Renal cortex interstitium (tissue), 15 donors: ENCODE data around the gene OR4E2. TPM values are rescaled to one million over a fixed set of nuclear protein-coding genes. Genes with fewer than 3 reads are reported as not detected.
"Not testable (repeated sequence)": the region's sequence is repeated elsewhere in the genome, so short reads cannot be mapped to it uniquely, and the experiment has no call there.

Experiments
- DNase-seq, 11 donors: peaks; one replicate each; pipeline ENCODE4 v3.0.0-alpha.2; 2013; ENCODE audit warnings: low read depth in 9 of 11, low spot score in 4 of 11; ENCODE audit errors: extremely low read depth in 1 of 11
- long read RNA-seq, 16 experiments: transcript quantifications; one replicate each; lab custom pipeline, GENCODE V29; 2026
- polyA plus RNA-seq, 3 donors: library from polyadenylated mRNA; unstranded; fragments of 120-200 nt; gene quantifications; one replicate each; pipeline ENCODE4 v1.2.1, GENCODE V29; 2013; ENCODE audit not compliant: insufficient read length in 3 of 3

Gene OR4E2, protein sequence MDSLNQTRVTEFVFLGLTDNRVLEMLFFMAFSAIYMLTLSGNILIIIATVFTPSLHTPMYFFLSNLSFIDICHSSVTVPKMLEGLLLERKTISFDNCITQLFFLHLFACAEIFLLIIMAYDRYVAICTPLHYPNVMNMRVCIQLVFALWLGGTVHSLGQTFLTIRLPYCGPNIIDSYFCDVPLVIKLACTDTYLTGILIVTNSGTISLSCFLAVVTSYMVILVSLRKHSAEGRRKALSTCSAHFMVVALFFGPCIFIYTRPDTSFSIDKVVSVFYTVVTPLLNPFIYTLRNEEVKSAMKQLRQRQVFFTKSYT
- polyA plus RNA-seq, result under 1 TPM in 1 of 3 donors, not detected in 2; 0.08 TPM
- long read RNA-seq, donor 1, result 0 reads
- long read RNA-seq, donor 2, result 0 reads
- long read RNA-seq, donor 3, result 0 reads
- long read RNA-seq, donor 4, result 0 reads
- long read RNA-seq, donor 5, result 0 reads
- long read RNA-seq, donor 6, result 0 reads
- long read RNA-seq, donor 7, result 0 reads
- long read RNA-seq, donor 8, result 0 reads
- long read RNA-seq, donor 9, result 0 reads
- long read RNA-seq, donor 10, result 0 reads
- long read RNA-seq, donor 11, result 0 reads
- long read RNA-seq, donor 12, result 0 reads
- long read RNA-seq, donor 13, result 0 reads
- long read RNA-seq, donor 14, result 0 reads
- long read RNA-seq, donor 15, result 0 reads
- long read RNA-seq, donor 16, result 0 reads

DNA sequence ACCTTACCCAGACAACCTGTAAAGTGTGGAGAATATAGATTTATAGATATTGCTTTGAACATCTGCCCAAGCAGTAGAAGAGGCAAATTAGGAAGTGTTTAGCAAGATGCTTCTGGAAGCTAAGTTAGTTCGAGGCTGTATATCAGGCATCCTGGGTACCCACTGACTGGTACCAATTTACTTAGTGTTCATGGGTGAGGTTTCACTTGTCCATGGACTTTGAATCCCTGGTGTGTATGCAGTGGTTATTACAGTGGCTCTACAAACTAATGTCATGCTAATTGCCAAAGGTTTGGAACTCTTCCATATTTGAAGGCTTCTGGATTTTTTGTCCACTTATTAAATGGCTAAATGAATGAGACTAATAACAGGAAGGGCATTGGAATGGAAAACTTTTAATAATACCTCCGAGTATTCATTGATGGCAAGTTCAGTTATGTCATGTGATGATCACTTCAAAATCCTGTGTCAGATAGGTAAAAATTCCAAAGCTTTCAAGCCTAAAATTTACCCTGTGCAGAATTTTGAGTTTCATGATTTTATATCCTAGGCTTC is at the start of gene OR4E2:
Gene OR4E2 (plus strand): TSS at position 505 of the 555 bp plus-strand sequence. CDS start 11,248 bp downstream, outside the sequence.
- no peak for DNase-seq

DNA sequence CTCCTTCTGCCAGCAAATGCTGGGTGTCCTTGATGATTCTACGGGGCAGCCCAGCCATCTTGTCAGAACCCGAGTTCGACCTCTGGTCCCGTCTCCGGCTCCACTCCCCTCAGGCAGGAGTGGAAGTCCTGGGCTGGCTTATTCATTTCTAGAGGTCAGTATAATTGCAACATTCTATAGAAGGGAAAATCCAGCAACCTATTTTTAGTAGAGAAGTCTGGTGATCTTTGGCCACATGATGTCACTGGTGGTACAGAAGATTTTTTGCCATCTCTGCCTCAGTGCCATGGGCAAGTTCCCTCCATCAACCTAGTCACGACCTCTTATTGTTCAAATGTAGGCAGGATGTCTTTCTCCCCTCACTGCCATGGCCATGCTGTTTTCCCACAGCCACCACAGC is 41.3 kb upstream of the OR4E2 start:
- DNase-seq, result no peak

DNA sequence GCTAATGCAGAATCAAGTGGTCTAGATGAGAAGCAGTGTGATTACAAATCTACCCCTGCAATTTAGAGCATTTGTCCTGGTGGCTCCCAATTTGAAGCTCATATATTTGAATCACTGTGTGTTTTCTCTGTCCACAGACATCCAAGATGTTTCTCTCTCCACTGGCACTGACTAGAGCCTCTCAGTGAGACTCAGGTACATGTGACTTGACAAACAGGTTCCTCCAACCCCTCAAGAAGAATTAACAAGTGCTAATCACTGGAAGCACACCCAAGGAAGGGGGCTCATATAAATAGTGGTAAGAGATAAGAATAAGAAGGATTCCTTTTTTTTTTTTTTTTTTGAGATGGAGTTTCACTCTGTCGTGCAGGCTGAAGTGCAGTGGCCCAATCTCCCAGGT is 39.4 kb upstream of the OR4E2 start:
- DNase-seq, result no peak

DNA sequence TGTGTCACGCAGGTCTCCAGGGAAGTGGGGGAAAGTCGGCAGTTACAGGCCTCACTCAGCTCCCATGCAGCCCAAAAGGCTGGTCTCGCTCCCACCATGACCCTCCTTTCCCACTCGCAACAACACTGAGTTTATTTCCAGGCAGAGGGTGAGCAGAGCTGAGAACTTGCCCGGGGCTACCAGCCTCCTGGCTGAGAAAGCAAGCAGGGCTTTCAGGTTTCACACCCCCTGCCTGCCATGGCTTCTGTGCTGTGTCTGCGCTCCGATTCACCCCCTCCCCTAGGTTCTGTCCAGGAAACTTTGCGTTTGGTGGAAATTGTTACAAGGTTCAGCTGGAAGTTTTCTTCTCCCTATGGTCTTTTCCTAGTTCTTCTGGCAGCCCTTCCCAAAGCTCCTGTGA is 36.0 kb upstream of the OR4E2 start:
- no peak for DNase-seq

DNA sequence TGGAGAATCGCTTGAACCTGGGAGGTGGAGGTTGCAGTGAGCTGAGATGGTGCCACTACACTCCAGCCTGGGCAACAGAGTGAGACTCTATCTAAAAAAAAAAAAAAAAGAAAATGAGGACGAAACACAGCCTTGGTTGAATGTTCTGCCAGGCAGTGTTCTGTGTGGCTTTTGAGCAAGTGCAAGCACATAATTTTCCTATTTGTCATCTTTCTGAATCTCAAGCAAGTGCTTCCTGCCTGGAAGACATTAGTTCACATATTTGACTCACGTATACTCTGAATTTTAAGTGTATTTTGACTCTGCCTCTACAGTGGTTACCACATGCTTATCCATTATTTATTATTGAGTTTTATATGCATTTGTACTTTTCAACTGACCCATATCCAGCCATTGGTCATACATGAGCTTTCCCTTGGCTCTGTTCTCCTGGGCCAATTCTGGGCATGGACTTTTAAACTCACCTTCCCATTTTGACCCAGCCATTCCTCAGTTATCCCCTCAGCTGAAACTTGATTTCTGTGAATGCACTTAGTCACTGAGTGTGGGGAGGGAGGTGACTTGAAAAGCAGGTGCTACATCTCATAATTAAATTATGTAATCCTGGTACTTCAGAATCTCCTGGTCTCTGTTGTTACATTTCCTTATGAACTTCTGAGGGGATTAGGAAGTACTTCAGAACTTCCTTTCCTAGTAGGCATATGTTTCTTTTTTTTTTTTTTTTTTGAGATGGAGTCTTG is 27.0 kb upstream of the OR4E2 start:
- no peak for DNase-seq

DNA sequence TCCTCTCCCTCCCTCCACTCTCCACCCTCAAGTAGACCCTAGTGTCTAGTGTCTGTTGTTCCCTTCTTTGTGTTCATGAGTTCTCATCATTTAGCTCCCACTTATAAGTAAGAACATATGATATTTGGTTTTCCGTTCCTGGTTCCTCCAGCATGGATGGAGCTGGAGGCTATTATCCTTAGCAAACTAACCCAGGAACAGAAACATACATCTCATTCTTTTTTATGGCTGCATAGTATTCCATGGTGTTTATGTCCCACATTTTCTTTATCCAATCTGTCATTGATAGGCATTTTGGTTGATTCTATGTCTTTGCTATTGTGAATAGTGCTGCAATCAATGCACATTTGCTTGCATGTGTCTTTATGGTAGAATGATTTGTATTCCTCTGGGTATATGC is 23.1 kb upstream of the OR4E2 start:
- DNase-seq, result not testable (repeated sequence)

DNA sequence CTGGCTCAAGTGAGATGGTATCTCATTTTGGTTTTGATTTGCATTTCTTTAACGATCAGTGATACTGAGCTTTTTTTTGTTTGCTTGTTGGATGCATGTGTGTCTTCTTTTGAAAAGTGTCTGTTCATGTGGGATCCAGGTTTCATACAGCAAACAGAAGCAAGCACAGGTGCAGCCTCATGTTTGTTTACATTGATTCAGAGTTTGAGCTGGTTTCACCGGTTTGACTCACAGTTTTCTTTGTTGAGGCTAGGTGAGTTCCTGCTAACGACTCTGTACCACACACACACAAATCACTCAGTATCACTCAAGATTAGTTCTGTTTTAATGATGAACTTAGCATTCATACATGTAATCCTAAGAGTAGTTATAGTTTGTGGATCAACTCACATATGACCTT is 22.6 kb upstream of the OR4E2 start:
- DNase-seq, result no peak

DNA sequence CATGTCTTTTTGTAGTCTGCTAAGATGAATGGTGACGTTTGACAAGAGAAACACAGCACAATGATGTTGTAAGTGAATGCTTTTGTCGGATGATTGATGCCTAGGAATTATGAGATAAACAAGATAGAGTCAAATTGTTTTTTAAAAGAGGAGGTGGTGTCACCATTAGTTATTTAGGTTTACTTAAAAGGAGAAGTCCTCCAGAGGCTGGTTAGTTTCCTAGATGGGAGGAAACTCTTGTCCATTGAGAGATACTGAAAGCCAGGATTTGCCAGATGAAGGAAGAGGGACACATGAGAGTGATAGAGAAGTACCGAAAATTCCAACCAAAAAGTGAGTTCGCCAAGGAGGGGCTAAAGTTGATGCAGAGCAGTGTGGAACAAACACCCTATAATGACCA is 18.8 kb upstream of the OR4E2 start, which contains the start of gene OR10G2:
Gene OR10G2 (minus strand): TSS at position 101 of the 400 bp plus-strand sequence. CDS start 98 bp downstream, at position 3.
- DNase-seq, result no peak

DNA sequence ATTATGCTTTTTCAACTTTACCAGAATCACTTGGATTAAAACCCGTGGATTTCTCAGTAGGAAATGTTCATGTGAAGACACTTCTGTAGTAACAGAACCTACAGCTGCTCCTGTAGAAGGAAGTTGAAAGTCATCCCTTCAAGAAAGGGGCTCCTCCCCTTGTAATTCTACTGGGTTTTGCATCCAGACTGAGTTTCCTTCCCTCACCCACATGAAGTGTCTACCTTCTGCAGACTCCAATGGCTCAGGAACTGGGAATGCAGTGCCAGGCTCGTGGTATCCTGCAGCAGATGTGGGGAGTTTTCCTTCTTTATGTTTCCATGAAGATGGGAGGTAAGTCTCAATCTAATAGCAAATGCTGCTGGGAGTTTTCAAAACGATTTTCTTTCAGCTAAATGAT is 11.0 kb upstream of the OR4E2 start:
- DNase-seq, result no peak

DNA sequence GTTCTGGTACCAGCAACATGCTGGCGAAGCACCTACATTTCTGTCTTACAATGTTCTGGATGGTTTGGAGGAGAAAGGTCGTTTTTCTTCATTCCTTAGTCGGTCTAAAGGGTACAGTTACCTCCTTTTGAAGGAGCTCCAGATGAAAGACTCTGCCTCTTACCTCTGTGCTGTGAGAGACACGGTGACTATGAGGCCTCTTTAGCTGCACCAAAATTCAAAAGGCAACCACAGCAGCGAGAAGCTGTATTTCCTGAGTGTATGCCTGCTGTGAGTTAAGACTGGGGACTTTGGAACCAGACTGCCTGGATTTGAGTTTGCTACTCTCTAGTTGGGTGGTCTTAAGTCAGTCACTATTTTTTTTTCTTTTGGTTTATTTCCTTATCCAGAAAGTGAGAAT is 10.2 kb upstream of the OR4E2 start:
- DNase-seq, result no peak

DNA sequence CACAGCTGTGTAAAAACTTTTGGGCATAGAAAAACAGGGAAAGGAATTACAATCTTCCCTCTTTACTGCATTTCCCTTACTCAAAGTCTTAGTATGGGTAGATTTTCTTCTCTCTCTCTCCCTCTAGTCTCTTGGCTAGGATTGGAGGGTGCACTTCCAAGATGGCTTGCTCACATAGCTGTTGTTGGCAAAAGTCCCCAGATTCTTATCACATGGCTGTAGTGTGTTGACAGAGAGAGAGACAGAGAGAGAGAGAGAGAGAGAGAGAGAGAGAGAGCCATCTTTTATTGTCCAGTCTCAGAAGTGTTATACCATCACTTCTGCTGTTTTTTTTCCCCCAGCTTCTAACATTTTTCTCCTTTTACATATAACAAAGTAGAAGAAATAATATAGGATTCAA is 6.3 kb upstream of the OR4E2 start:
- DNase-seq, result no peak

DNA sequence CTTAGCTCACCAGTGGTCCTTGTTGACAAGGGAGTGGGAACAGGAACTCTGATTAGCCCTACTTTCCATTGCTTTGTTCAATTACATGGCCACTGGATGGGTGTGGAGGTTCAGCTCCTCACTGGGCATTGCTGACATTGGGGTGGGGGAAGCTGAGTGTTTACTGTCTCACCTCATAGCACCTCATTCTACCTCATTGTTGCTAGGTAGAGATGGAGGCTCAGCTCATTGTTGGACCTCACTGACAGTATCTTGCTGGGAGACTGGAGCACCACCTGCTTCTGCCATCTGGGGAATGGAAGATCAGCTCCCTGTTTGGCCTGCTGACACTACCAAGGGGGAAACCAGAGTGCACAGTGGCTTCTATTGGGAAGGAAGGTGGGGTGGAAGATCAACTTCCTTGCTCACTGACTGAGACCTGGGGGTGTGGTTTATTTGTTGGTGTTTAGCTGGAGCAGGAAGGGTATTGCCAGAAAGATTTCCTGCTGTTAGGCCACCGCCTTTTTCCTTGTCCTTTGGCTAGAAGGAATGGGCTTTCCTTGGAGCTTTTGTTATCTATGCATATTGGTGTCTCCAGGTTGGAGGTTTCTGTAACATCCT is 1.3 kb upstream of the OR4E2 start:
- DNase-seq, result no peak

DNA sequence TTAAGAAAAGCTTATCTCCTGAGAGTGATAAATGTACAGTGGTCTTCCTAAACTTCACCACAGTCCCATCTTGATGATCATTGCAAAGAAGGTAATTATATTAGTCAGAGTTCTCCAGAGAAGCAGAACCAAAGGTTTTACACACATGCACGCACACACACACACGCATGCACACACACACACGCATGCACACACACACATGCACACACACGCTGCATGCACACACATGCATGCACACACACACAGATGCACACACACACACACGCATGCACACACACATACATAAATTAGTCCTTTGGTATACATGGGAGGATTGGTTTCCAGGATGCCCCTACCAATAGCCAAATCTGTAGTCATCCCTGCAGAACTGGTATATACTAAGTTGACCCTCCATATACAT is 580 bp downstream of the OR4E2 start:
- DNase-seq, result no peak

DNA sequence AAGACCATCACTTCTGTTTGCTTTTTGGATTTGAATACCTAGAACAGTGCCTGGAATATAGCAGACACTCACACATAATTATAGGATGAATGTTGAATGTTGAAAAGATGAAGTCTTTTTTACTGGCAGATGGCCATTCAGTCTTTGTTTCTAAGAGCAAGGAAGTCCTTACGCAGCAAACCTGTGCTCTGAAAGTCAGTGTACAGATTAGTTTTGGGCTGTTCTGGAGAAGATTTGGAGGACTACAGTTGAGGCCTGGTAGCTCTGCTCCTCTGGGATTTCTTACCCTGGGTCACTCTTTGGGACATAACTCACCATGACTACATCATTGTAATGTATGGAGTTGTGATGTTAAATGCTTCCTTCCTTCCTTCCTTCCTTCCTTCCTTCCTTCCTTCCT is 3.3 kb downstream of the OR4E2 start:
- no peak for DNase-seq

DNA sequence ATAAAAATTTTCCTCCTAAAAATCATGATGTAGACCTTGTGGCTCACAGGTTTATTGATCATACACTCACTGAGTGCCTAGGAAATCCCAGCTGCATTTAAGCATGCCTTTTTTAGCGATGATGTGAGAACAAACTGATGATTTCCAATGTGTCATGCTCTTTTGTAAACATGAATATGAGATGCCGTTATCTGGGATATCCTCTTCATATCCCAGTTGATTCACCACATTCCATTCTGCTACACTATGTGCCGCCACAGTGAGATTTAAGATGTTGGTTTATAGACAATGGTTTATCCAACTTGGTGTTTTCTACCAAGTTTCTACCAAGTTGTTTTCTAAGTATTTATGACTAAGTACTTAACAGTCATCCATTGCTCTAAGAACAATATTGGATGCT is 14.7 kb downstream of the OR4E2 start:
- DNase-seq, result no peak

DNA sequence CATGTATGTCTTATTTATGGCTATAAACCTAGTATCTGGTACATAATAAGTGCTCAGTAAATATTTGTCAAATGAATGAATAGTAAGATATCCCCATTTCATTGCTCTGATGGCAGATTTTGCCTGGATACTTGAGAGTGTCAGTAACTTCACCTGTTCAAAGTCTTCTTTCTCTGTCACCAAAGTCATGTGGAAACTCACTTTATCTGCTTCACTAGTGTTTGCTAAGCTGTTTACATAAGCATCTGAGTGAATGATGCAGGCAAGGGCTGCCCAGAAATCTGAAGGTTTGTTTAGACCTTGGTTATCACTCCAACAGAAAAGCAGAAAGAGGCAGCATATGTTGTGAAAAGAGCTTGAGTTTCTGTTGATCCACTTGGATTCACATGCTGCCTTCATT is 15.6 kb downstream of the OR4E2 start:
- DNase-seq, result no peak

DNA sequence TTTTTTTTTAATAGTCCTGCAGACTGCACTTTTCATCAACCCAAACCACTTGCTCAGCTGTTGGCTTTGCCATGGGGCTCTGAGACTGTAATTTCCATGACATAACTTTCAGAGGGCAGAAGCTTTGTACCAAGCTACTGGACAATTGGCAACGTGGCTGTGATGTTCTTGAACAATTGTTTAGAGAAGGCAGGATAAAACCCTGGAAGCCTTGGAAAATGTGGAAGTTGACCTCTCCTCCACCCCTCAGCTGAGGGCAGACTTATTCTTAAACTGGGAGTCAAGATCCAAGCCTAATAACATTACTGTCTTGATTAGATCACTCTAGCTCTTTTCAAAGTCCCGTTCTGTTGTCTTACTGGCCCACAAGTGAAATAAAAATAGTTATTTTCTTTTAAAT is 17.7 kb downstream of the OR4E2 start:
- DNase-seq, result no peak

DNA sequence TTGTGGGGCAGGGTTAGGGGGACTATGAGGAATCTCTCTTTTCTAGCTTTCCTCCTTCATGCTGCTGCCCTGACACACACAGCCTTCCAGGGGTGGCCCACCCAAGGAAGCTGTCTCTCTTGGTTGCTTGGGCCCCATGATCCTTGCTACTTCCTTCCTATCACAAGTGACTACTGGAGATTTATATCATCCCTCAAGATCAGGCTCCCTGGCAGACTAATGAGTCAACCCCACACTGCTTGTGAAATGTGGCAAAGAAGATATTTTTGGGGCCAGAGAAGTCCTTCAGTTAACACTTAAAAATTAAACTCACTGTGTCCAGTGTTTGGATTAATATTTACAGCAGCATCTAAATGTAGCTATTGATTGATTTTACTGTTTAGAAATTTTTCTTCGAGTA is 18.5 kb downstream of the OR4E2 start:
- DNase-seq, result no peak

DNA sequence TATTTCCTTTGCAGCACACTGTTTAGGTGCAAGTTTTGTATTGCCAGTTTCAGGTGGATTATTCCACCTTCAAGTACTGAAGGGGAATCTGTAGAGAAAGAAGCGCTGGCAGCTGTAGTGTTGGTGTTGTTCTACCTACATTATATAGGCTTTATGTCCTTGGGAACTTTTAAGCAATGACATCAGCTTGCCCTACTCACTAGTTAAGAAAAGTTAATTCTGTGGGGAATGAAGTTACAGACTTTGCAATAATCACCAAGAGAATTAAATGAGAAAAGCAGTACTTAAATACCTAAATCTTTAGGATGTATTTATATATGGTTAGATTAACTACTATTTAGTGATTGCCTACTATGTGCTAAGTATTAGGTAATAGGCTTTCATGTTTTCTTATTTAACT is 20.1 kb downstream of the OR4E2 start, which contains the start of gene OR4E1:
Gene OR4E1 (minus strand): TSS at position 101 of the 400 bp plus-strand sequence. CDS start 2,883 bp downstream, outside the sequence.
- no peak for DNase-seq
